IMR-90 (cell line): Measurements from ENCODE around the gene RAB20.

Source experiments
- BHLHE40 ChIP-seq: fragments of 150-350 bp; IDR thresholded peaks from 2 replicates; pipeline ENCODE4 v1.6.1; 2016; ENCODE audit warnings: mild to moderate bottlenecking, low read depth, low read length
- CEBPB ChIP-seq: IDR thresholded peaks from 2 replicates; pipeline ENCODE4 v1.6.1; 2012; ENCODE audit warnings: low read depth, low read length, improper control_type of control experiment
- CTCF ChIP-seq: conservative IDR thresholded peaks from 2 replicates; pipeline ENCODE4 v1.5.1; 2012; ENCODE audit warnings: mild to moderate bottlenecking, low read depth, low read length, improper control_type of control experiment
- ELK1 ChIP-seq: fragments of 150-350 bp; IDR thresholded peaks from 2 replicates; pipeline ENCODE4 v1.6.1; 2016; ENCODE audit warnings: low read depth, mild to moderate bottlenecking, low read length, moderate library complexity, borderline replicate concordance
- MAFK ChIP-seq: IDR thresholded peaks from 2 replicates; pipeline ENCODE4 v1.6.1; 2012; ENCODE audit warnings: low read depth, low read length, improper control_type of control experiment
- MAZ ChIP-seq: IDR thresholded peaks from 2 replicates; pipeline ENCODE4 v1.6.1; 2012; ENCODE audit warnings: low read depth, mild to moderate bottlenecking, low read length, improper control_type of control experiment, moderate library complexity, borderline replicate concordance
- MXI1 ChIP-seq: IDR thresholded peaks from 2 replicates; pipeline ENCODE4 v1.6.1; 2012; ENCODE audit warnings: low read depth, mild to moderate bottlenecking, low read length, moderate library complexity, borderline replicate concordance
- POLR2A ChIP-seq: IDR thresholded peaks from 2 replicates; pipeline ENCODE4 v1.6.1; 2012; ENCODE audit warnings: mild to moderate bottlenecking, low read depth, low read length
- RAD21 ChIP-seq: IDR thresholded peaks from 2 replicates; pipeline ENCODE4 v1.6.1; 2012; ENCODE audit warnings: low read length, improper control_type of control experiment

GRCh38 chr13:110518226-110518525 lies 43.3 kb downstream of the RAB20 start:
- no peak for TF ChIP-seq MAFK
- TF ChIP-seq BHLHE40 = no peak
- TF ChIP-seq CTCF = no peak
- TF ChIP-seq MXI1 = no peak
- no peak for TF ChIP-seq POLR2A
- no peak for TF ChIP-seq MAZ
- no peak for TF ChIP-seq ELK1
- no peak for TF ChIP-seq CEBPB
- TF ChIP-seq RAD21 = no peak
